Activated CD8-positive, alpha-beta memory T cell treated with anti-CD3 and anti-CD28 coated beads, Interleukin-2, amount 50 U/mL, for 48 hours (primary cell): ENCODE data around the gene SMNDC1.

ENCODE experiments used
- DNase-seq: peaks from one replicate; pipeline ENCODE4 v3.0.0-alpha.2; 2020

The SMNDC1 gene

GRCh38 chr10:110244550-110244949, 60.2 kb downstream of the SMNDC1 start:
- DNase-seq, result no peak

GRCh38 chr10:110242511-110242910, 62.2 kb downstream of the SMNDC1 start:
- DNase-seq, result no peak

- DNase-seq, result no peak
These were observed 62.9 kb downstream of the SMNDC1 start for GRCh38 chr10:110241841-110242240.

GRCh38 chr10:110241407-110241806, 63.3 kb downstream of the SMNDC1 start:
- no peak for DNase-seq
